Hepatocyte (in vitro differentiated cells): ENCODE measurements around the gene ZDHHC14. TPM values are rescaled to one million over a fixed set of nuclear protein-coding genes. Genes with fewer than 3 reads are reported as not detected.

Experiments used
- DNase-seq: peaks from one replicate; pipeline ENCODE4 v3.0.0-alpha.2; 2016; ENCODE audit warnings: low spot score
- H2AFZ ChIP-seq: fragments of 200-600 bp; sonication (generic); 2 replicates; pipeline ENCODE4 v1.6.0; 2016; ENCODE audit warnings: antibody characterized with exemption, mild to moderate bottlenecking
- H3K27ac ChIP-seq: fragments of 200-600 bp; sonication (generic); 2 replicates; pipeline ENCODE4 v1.5.1; 2016; ENCODE audit warnings: mild to moderate bottlenecking
- H3K27me3 ChIP-seq: fragments of 200-600 bp; sonication (generic); 2 replicates; pipeline ENCODE4 v1.6.1; 2016
- H3K36me3 ChIP-seq: fragments of 200-600 bp; sonication (generic); replicated peaks from 2 replicates; pipeline ENCODE4 v1.5.1; 2016; ENCODE audit warnings: low read depth; ENCODE audit not compliant: insufficient read depth
- H3K4me1 ChIP-seq: fragments of 200-600 bp; sonication (generic); 2 replicates; pipeline ENCODE4 v1.5.1; 2016; ENCODE audit warnings: mild to moderate bottlenecking, moderate library complexity; ENCODE audit not compliant: insufficient read depth
- H3K4me2 ChIP-seq: fragments of 200-600 bp; sonication (generic); 2 replicates; pipeline ENCODE4 v1.6.0; 2016
- H3K4me3 ChIP-seq: fragments of 200-600 bp; sonication (generic); 2 replicates; pipeline ENCODE4 v1.5.1; 2016; ENCODE audit warnings: mild to moderate bottlenecking
- H3K79me2 ChIP-seq: fragments of 200-600 bp; sonication (generic); 2 replicates; pipeline ENCODE4 v1.6.0; 2017; ENCODE audit warnings: mild to moderate bottlenecking
- H3K9me2 ChIP-seq: fragments of 200-600 bp; sonication (generic); replicated peaks from 2 replicates; pipeline ENCODE4 v1.6.0; 2017; ENCODE audit warnings: mild to moderate bottlenecking; ENCODE audit not compliant: insufficient read depth
- H3K9me3 ChIP-seq: fragments of 200-600 bp; sonication (generic); 2 replicates; pipeline ENCODE4 v1.5.1; 2016; ENCODE audit warnings: low read depth, mild to moderate bottlenecking
- H4K20me1 ChIP-seq: fragments of 200-600 bp; sonication (generic); 2 replicates; pipeline ENCODE4 v1.6.0; 2016; ENCODE audit warnings: mild to moderate bottlenecking; ENCODE audit not compliant: insufficient read depth, poor library complexity, severe bottlenecking
- CTCF ChIP-seq: fragments of 200-600 bp; sonication (generic); IDR thresholded peaks from 2 replicates; pipeline ENCODE4 v1.5.1; 2016; ENCODE audit warnings: antibody characterized with exemption, mild to moderate bottlenecking; ENCODE audit not compliant: poor library complexity
- EZH2 ChIP-seq: fragments of 200-600 bp; sonication (generic); IDR thresholded peaks from 2 replicates; pipeline ENCODE4 v1.6.1; 2016; ENCODE audit warnings: antibody characterized with exemption, mild to moderate bottlenecking, borderline replicate concordance
- EZH2phosphoT487 ChIP-seq: fragments of 200-600 bp; sonication (generic); IDR thresholded peaks from one replicate; pipeline ENCODE4 v1.6.1; 2018; ENCODE audit warnings: antibody characterized with exemption, mild to moderate bottlenecking, low read depth, moderate library complexity; ENCODE audit not compliant: unreplicated experiment, severe bottlenecking
- WGBS: methylation state at CpG from one replicate; pipeline ENCODE4 v1.1.6; 2016; ENCODE audit warnings: low lambda C conversion rate; ENCODE audit errors: missing lambda C conversion rate; 5-methylcytosine and 5-hydroxymethylcytosine counted together
- polyA plus RNA-seq: library from polyadenylated mRNA; unstranded; fragments of >200 nt; fragmentation: Nextera tagmentation; extraction: Ambion mirVana; gene quantifications from 2 replicates; pipeline ENCODE4 v1.2.1, GENCODE V29; 2016
- total RNA-seq: library from RNA; depleted of rRNA; stranded (reverse); fragments of >200 nt; gene quantifications from 2 replicates; pipeline ENCODE4 v1.2.3, GENCODE V29; 2014

The ZDHHC14 gene
- total and polyA plus RNA-seq, 2 experiments from 2014 or later = 11.8 to 25.2 TPM

- no peak overlapping the region for H3K4me3 ChIP-seq
- DNase-seq = no peak
- no peaks in the 10 kb centered on the region for H3K9me3 ChIP-seq
Measured at GRCh38 chr6:157556671-157557430, 175.9 kb downstream of the ZDHHC14 start.

GRCh38 chr6:157557559-157557958 lies 176.6 kb downstream of the ZDHHC14 start:
- WGBS = 92% methylated on average over 6 of the region's 6 CpGs
- Histone ChIP-seq H3K9me2 (no peaks in the 10 kb centered on the region), H3K9me3 (no peaks in the 10 kb centered on the region), H3K4me3 (no peak overlapping the region), H3K4me1 (no peaks in the 10 kb centered on the region), H4K20me1 (no peaks in the 10 kb centered on the region), H2AFZ (no peak overlapping the region), H3K4me2 (no peak overlapping the region), H3K27me3 (no peaks in the 10 kb centered on the region), H3K79me2 (no peaks in the 10 kb centered on the region), H3K36me3 (no peaks in the 10 kb centered on the region), H3K27ac (no peak overlapping the region)
- TF ChIP-seq CTCF (no peak), EZH2 (no peak), EZH2phosphoT487 (no peak)
- no peak for DNase-seq

More at GRCh38 chr6:157556671-157557430, 175.9 kb downstream of the ZDHHC14 start:
- Histone ChIP-seq H3K4me1 (no peaks in the 10 kb centered on the region), H3K79me2 (no peaks in the 10 kb centered on the region), H3K27me3 (no peaks in the 10 kb centered on the region), H4K20me1 (no peaks in the 10 kb centered on the region), H3K4me2 (no peak overlapping the region), H3K9me2 (no peaks in the 10 kb centered on the region), H3K36me3 (no peaks in the 10 kb centered on the region), H3K27ac (no peak overlapping the region), H2AFZ (no peak overlapping the region)
- WGBS = 88% methylated on average over 21 of the region's 21 CpGs
- no peak for TF ChIP-seq EZH2phosphoT487

- no peaks in the 10 kb centered on the region for H4K20me1 ChIP-seq
- DNase-seq = no peak
- 83% methylated on average over 3 of the region's 3 CpGs for WGBS
- H3K4me2 ChIP-seq = no peak overlapping the region
- no peaks in the 10 kb centered on the region for H3K9me3 ChIP-seq
- H3K9me2 ChIP-seq = no peaks in the 10 kb centered on the region
- no peaks in the 10 kb centered on the region for H3K79me2 ChIP-seq
- no peaks in the 10 kb centered on the region for H3K36me3 ChIP-seq
- TF ChIP-seq EZH2phosphoT487 (no peak), CTCF (no peak), EZH2 (no peak)
- no peaks in the 10 kb centered on the region for H3K4me1 ChIP-seq
- no peak overlapping the region for H2AFZ ChIP-seq
- H3K27ac ChIP-seq = no peak overlapping the region
- H3K27me3 ChIP-seq = no peaks in the 10 kb centered on the region
- H3K4me3 ChIP-seq = no peak overlapping the region
Measured at GRCh38 chr6:157558049-157558448, 177.1 kb downstream of the ZDHHC14 start.

- Histone ChIP-seq H3K4me3 (no peak overlapping the region), H3K9me2 (no peaks in the 10 kb centered on the region), H4K20me1 (no peaks in the 10 kb centered on the region), H3K9me3 (no peaks in the 10 kb centered on the region), H3K79me2 (no peaks in the 10 kb centered on the region), H3K4me1 (no peaks in the 10 kb centered on the region), H2AFZ (no peak overlapping the region), H3K27me3 (no peaks in the 10 kb centered on the region), H3K4me2 (no peak overlapping the region), H3K36me3 (no peaks in the 10 kb centered on the region), H3K27ac (no peak overlapping the region)
- no peak for DNase-seq
- no peak for TF ChIP-seq EZH2
- no peak for TF ChIP-seq CTCF
- TF ChIP-seq EZH2phosphoT487 = no peak
- 58% methylated on average over 2 of the region's 2 CpGs for WGBS
Measured at GRCh38 chr6:157558487-157559200, 177.7 kb downstream of the ZDHHC14 start.
